NCI-H1694 treated with DMSO at 0.1 percent for 48 hours (cell line): ENCODE measurements around the gene TMEM182.

Source experiments
- DNase-seq: peaks from one replicate; lab custom pipeline; 2025; lab: John Stamatoyannopoulos, UW

The TMEM182 gene

DNA sequence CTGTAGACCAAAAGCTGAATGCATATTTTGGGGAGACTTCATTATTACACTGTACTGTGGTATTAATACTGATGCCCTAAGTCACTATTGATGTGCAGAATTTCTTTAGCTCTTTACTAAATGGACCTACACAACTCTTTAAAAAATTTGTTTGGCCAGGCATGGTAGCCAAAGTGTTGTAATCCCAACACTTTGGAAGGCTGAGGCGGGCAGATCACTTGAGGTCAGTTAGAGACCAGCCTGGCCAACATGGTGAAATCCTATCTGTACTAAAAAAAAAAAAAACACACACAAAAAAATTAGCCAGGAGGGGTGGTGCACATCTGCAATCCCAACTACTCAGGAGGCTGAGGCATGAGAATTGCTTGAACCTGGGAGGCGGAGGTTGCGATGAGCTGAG, 6.4 kb downstream of the TMEM182 start:
- DNase-seq = no peak

DNA sequence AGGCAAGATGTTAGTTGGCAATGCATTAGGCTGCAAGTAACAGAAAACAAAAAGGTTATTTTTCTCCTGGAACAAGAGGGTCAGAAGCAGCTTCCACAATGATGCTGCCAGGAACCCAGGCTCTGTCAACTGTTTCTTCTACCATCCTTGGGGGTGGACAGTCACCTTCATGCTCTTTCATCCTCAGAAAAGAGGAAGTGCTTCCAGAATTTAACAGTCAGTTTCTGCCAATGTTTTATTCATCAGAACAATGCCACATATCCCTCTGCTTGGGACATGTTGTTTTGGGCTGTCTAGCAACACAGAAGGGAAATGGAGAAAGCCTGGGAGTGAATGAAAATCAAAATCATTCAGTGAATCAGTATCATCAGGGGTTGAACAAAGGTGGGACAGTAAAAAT, 7.1 kb downstream of the TMEM182 start:
- no peak for DNase-seq

DNA sequence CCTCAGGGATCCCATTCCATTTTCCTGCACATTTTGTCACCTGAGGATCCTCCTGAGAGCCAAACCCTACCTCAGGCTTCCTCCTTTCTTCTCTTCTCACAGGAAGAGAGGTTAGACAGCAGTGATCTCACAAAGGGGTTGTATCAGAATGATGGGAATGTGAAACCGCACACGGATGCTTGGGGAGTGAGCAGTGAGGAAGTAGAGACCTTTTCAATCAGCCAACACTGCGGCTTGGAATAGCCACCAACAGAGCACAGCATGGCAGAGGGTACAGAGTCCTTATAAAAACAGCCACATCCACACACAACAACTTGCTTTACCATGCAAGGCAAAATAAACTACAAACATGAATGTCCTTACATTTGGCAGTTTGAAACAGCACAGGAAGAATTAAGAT, 8.7 kb downstream of the TMEM182 start:
- no peak for DNase-seq

DNA sequence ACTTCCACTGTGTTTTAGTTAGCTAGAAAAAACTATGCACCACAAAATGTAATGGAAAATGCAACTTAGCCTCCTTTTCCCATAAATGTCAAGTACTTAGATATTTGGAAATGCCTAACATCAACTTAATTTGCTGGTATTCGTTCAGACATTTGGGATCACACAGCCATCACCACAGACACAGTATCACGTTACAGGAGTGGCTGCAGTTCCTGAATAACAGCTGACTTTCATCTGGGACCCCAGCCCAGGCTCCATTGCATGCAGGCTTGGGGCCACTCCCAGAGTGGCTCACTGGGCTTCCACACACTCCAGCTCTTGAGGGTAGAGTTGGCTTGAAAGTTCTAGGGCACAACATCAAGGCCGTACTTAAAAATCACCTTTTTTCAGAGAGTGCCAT, 9.3 kb downstream of the TMEM182 start:
- no peak for DNase-seq

GRCh38 chr2:102772659-102773058, 10.8 kb downstream of the TMEM182 start:
- DNase-seq = no peak

DNA sequence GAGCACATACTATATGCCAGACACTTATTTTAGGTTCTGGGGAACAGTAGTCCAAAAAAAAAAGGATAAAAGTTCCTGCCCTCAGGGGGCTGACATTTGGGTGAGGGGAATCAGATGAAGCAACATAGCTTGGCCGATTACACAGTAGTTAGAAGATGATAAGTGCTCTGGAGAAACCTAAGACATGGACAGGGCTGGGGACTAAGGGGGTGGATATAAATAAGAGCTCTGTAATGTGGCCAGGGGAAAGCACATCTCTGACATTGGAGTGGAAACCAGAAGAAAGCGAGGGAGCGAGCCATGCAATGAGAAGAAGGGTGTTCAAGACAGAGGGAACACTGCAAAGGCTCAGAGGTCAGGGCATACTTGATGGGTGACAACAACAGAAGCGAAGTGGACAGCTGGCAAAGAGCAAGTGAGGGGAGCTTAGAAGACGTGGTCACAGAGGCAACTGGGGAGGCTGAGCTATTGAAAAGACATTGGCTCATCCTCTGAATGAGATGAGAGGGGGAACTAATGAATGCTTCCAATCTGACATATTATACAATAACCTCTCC, 11.4 kb downstream of the TMEM182 start:
- no peak for DNase-seq

DNA sequence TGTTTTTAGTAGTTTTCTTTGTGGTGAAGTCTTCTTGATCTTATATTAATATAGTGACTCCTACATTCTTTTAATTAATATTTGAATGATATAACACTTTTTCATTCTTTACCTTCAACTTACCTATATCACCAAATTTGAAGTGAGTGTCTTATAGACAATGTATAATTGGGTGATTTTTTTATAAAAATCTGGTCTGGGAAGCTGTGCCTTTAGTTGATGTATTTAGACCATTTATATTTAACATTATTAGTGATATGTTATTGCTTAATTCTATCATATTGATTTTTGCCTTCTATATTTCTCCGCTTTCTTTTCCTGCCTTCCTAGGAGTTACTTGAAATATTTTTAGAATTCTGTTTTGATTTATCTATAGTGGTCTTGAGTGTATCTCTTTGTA, 16.4 kb downstream of the TMEM182 start:
- DNase-seq = no peak

GRCh38 chr2:102780467-102780866, 18.6 kb downstream of the TMEM182 start:
- DNase-seq = no peak

DNA sequence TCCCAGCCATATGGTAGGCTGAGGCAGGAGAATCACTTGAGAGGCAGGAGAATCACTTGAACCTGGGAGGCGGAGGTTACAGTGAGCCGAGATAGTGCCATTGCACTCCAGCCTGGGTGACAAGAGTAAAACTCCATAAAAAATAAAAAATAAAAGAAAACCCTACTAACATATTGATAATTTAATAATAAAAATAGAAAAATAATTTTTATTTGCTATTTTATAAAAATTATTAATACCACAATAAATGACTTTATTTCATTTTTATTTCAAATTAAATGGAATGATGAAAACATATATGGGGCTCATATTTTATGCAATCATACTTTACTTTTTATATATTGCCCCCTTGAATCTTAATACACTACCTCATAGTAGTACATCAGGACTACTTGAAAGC, 20.4 kb downstream of the TMEM182 start:
- no peak for DNase-seq

- peak; percentile 6 for DNase-seq
Measured at GRCh38 chr2:102782933-102783332, 21.1 kb downstream of the TMEM182 start.

DNA sequence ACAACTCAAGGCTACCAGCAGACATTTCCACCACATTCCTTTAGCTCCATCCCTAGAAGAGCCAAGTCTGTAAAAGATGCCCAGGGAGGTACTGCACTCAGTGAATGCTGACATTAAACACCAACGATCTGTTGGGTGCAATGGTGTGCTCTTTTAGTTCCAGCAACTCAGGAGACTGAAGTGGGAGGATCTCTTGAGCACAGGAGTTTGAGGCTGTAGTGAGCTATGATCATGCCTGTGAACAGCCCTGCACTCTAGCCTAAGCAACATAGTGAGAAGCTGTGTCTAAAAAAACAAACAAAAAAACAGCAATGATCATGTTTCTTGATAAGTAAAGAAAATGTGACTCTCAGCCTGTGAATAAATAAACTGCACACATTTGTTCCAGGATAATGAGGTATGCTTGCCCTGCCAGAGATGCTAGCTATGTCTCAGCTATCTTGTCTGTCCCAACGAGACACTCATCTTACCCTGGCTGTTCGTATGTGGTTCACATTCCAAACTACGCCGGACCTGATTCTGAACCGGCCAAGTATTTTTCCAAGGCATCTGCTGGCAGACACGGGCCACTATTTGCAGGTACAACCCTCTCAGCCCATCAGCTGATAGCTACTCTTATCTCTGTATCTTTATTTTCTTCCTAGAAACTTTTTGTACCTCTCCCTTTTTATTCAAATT, 21.8 kb downstream of the TMEM182 start:
- no peak for DNase-seq

DNA sequence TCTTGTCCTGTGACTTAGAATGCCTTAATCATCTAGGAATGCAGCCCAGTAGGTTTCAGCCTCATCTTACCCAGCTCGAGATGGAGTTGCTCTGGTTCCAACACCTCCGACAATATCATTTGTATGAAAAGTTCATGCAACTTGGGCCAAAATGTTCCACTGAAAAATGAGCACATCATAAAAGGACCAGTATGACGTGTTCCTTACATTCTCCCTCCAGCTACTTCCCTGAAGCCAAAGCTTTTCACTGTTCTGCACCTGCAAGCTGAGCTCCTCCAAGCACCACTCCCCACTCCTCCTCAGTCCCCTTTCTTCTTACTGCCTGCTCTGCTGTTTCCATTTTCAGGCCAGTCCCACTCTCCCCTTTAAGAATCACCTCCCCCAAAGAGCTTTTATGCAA, 23.1 kb downstream of the TMEM182 start:
- DNase-seq = no peak

- DNase-seq = no peak
Measured at GRCh38 chr2:102788216-102788884, 26.5 kb downstream of the TMEM182 start.

DNA sequence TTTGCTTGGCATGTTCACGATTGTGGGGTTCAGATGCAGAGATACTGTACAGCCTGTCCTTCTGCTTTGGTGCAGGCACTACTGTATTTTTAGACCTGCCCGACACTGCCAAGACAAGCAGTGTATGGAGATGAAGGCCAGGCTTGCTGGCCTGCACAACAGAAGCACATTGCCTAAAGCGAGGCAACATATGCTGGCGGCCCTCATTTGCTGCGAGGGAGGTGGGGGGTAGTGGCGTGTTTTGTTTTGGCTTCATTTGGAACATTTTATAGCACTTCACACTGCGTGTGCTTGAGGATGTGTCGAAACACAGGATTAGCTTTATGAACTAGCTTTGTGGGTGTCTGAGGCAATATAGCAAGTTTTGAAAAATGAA, 27.0 kb downstream of the TMEM182 start:
- peak; percentile 25 for DNase-seq

GRCh38 chr2:102789349-102790090, 27.7 kb downstream of the TMEM182 start:
- peak; percentile 13 for DNase-seq

DNA sequence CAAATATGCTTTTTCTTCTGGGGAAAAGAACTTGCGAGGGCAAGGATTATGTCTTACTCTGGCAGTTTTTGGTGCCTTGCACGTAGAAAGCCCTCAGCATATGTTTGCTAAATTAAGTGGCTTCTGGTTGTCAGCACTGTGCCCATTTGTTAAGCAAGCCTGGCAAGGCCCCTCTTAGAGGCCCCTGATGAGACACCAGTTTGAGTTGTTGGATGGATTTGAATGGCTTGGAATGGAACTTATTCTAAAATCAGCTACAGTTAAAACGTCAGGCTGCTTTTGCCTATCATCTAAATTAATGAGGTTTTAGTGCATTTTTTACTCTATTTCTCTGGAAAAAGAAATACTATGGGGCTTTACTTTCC, 28.2 kb downstream of the TMEM182 start:
- no peak for DNase-seq

- DNase-seq = no peak
Measured at GRCh38 chr2:102792568-102793208, 30.9 kb downstream of the TMEM182 start.

GRCh38 chr2:102795641-102796040, 33.8 kb downstream of the TMEM182 start:
- no peak for DNase-seq

- DNase-seq = no peak
Measured at GRCh38 chr2:102796337-102796736, 34.5 kb downstream of the TMEM182 start.

- no peak for DNase-seq
Measured at GRCh38 chr2:102797486-102797885, 35.7 kb downstream of the TMEM182 start.

- no peak for DNase-seq
Measured at GRCh38 chr2:102798181-102798580, 36.4 kb downstream of the TMEM182 start.

GRCh38 chr2:102801098-102801718, 39.4 kb downstream of the TMEM182 start:
- DNase-seq = no peak
